A673 (cell line): ENCODE results near the gene ME1.

Experiments
- EZH2 ChIP-seq: fragments of 200-600 bp; sonication (generic); IDR thresholded peaks from 2 replicates; pipeline ENCODE4 v1.6.1; 2017; ENCODE audit warnings: borderline replicate concordance, low read depth, mild to moderate bottlenecking, mixed read lengths, antibody characterized with exemption, low read length; ENCODE audit not compliant: poor library complexity, severe bottlenecking
- TF ChIP-seq, protein P1 (sequence below): fragments of 300-800, 200-600 bp; sonication (generic); conservative IDR thresholded peaks from 2 replicates; pipeline ENCODE4 v1.5.1; 2017; ENCODE audit warnings: low read depth, mild to moderate bottlenecking, antibody characterized with exemption, low read length, moderate library complexity, mixed read lengths

DNA sequence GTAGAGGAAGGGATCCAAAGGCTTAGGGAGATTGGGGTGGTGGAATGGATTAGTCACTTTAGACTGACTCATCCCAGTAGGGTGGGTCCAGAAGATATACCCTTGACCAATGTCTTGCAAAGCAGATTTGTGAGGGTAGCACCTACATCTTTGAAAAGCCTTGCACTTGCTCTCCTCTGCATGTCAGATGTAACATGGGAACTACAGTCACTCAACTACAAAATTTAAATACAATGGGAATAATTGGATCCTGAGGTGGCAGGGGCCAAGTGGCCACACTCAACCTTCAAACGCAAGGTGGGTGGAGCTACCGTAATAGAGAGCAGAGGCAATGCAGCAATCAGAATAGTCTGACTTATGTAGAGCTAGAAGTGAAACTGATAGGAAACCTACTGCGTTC is 71.2 kb downstream of the ME1 start:
- TF ChIP-seq, protein P1, sequence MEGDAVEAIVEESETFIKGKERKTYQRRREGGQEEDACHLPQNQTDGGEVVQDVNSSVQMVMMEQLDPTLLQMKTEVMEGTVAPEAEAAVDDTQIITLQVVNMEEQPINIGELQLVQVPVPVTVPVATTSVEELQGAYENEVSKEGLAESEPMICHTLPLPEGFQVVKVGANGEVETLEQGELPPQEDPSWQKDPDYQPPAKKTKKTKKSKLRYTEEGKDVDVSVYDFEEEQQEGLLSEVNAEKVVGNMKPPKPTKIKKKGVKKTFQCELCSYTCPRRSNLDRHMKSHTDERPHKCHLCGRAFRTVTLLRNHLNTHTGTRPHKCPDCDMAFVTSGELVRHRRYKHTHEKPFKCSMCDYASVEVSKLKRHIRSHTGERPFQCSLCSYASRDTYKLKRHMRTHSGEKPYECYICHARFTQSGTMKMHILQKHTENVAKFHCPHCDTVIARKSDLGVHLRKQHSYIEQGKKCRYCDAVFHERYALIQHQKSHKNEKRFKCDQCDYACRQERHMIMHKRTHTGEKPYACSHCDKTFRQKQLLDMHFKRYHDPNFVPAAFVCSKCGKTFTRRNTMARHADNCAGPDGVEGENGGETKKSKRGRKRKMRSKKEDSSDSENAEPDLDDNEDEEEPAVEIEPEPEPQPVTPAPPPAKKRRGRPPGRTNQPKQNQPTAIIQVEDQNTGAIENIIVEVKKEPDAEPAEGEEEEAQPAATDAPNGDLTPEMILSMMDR: no peak
- no peak for TF ChIP-seq EZH2
